GM23248 (cell line): ENCODE results near the gene TEX26.

Experiments used
- EZH2 ChIP-seq: fragments of 200-600 bp; sonication (generic); IDR thresholded peaks from 2 replicates; pipeline ENCODE4 v1.6.1; 2018; ENCODE audit warnings: antibody characterized with exemption, mild to moderate bottlenecking; ENCODE audit not compliant: insufficient read depth, poor library complexity, severe bottlenecking
- EZH2phosphoT487 ChIP-seq: fragments of 200-600 bp; sonication (generic); IDR thresholded peaks from 2 replicates; pipeline ENCODE4 v1.6.1; 2018; ENCODE audit warnings: antibody characterized with exemption, moderate library complexity, mild to moderate bottlenecking, low read depth; ENCODE audit not compliant: insufficient read depth

DNA sequence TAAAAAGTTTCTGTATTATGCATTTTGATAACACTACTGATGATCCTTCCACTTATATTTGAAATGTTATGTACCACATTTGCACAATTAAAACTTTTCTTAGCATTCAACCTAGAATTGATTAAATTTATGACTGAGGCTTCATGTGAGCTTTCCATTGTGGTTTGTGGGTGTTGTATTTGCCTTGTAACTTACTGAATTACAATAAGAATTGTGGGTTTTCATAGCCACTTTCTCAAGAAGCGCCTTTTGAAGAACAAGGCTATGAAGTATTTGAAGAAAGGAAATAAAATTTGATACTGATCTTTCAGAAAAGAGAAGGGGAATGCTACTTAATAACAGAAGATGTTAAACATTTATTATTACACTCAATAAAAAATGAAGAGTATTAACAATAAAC is 7.0 kb upstream of the TEX26 start:
- no peak for TF ChIP-seq EZH2
- no peak for TF ChIP-seq EZH2phosphoT487
